Coronary artery (tissue), 2 donors: Measurements from ENCODE around the gene NOTO.
"Not testable (repeated sequence)": the region's sequence is repeated elsewhere in the genome, so short reads cannot be mapped to it uniquely, and the experiment has no call there.

Source experiments
- DNase-seq: peaks from one replicate; pipeline ENCODE4 v3.0.0-alpha.2; 2017; ENCODE audit warnings: low spot score
- H3K27ac ChIP-seq, 2 donors: fragments of 200-600 bp; sonication (generic); one replicate each; pipeline ENCODE4 v1.5.1; 2016 to 2019
- H3K4me3 ChIP-seq: fragments of 200-600 bp; sonication (generic); 2 replicates; pipeline ENCODE4 v1.5.1; 2016; ENCODE audit warnings: mild to moderate bottlenecking, moderate library complexity
- CTCF ChIP-seq: fragments of 200-600 bp; sonication (generic); IDR thresholded peaks from one replicate; pipeline ENCODE4 v1.5.1; 2019; ENCODE audit warnings: antibody characterized with exemption

NOTO gene

GRCh38 chr2:73202156-73203054 is at the start of gene NOTO:
Gene NOTO (plus strand): TSS chr2:73202574. CDS start chr2:73202667, 93 bp downstream.
- no peak for TF ChIP-seq CTCF
- no peak within 1 kb of the TSS for H3K27ac ChIP-seq
- H3K4me3 ChIP-seq = peak within 1 kb of the TSS; percentile 59
- no peak for DNase-seq

GRCh38 chr2:73156539-73157124 is 45.7 kb upstream of the NOTO start:
- no peak for DNase-seq
- TF ChIP-seq CTCF = peak; percentile 54
- H3K27ac ChIP-seq = no peak overlapping the region
- H3K4me3 ChIP-seq = peak overlapping the region; percentile 25

- DNase-seq = no peak
- no peak for TF ChIP-seq CTCF
- H3K4me3 ChIP-seq = no peak overlapping the region
Measured at GRCh38 chr2:73162856-73163391, 39.5 kb upstream of the NOTO start.

GRCh38 chr2:73163483-73164367 is 38.6 kb upstream of the NOTO start:
- peak; percentile 62 for TF ChIP-seq CTCF

More at GRCh38 chr2:73162856-73163391, 39.5 kb upstream of the NOTO start:
- no peak overlapping the region for H3K27ac ChIP-seq

GRCh38 chr2:73165978-73166377 is 36.4 kb upstream of the NOTO start:
- not testable (repeated sequence) for H3K27ac ChIP-seq, DNase-seq, H3K4me3 ChIP-seq

More at GRCh38 chr2:73163483-73164367, 38.6 kb upstream of the NOTO start:
- Histone ChIP-seq H3K4me3 (no peak overlapping the region), H3K27ac (no peak overlapping the region)
- no peak for DNase-seq

GRCh38 chr2:73166813-73167212 is 35.6 kb upstream of the NOTO start:
- DNase-seq, H3K4me3 ChIP-seq, H3K27ac ChIP-seq: not testable (repeated sequence)

- not testable (repeated sequence) for H3K27ac ChIP-seq, DNase-seq, H3K4me3 ChIP-seq
Measured at GRCh38 chr2:73168348-73168747, 34.0 kb upstream of the NOTO start.

- not testable (repeated sequence) for H3K4me3 ChIP-seq, H3K27ac ChIP-seq, DNase-seq
Measured at GRCh38 chr2:73170341-73170740, 32.0 kb upstream of the NOTO start.
